ENCODE results near the gene RNF111.
"Not testable (repeated sequence)": the region's sequence is repeated elsewhere in the genome, so short reads cannot be mapped to it uniquely, and the experiment has no call there.

The RNF111 gene

DNA sequence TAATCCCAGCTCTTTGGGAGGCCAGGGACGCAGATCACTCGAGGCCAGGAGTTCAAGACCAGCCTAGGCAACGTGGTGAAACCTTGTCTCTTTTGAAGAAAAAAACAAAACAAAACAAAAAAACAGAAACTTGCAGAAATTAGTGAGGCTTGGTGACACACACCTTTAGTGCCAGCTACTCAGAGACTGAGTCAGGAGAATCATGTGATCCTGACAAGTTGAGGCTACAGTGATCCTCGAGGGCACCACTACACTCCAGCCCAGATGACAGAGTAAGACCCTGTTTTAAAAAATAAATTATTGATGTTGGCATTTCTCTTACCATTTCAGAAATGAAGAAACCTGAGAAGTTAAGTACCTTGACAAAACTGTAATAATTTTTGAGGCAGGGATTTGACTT, 72.9 kb downstream of the RNF111 start:
- no peak for DNase-seq

DNA sequence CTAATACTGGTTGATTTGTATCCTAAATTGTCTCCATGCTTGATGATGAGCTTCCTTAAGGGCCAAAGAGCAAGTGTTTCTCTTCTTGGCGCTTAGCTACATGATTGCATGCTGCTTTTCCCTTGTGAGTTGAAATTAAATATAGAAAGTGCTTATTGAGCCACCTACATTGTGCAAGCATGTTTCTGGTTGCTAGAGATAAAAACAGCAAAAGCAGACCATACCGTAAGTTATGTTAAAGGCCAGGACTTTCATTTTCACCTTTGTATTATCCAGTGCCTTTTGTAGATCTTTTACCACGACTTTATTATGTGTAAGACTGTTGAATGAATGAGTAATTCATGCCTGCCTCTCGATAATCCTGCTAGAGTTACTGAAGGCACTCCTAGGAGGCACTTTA, 75.6 kb downstream of the RNF111 start:
- peak; percentile 2 to 54 (median 28) for DNase-seq

DNA sequence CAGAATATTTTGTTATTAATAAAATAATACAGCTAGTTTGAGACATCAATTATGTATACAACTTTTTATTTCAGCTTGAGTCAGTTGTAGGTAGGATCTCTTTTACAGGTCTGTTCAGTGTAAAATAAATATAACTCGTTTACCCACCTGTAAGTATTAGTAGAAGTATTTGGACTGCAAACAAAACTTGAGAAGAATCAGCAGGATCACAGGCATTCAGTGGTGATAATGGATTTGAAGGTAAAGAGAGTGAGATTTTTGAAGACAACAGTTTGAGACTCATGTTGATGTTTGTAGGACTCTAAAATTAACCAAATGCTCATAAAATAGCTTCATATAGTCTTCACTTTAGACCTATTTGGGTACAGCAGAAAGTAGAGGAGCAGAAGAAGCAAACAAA, 82.0 kb downstream of the RNF111 start:
- no peak for DNase-seq

DNA sequence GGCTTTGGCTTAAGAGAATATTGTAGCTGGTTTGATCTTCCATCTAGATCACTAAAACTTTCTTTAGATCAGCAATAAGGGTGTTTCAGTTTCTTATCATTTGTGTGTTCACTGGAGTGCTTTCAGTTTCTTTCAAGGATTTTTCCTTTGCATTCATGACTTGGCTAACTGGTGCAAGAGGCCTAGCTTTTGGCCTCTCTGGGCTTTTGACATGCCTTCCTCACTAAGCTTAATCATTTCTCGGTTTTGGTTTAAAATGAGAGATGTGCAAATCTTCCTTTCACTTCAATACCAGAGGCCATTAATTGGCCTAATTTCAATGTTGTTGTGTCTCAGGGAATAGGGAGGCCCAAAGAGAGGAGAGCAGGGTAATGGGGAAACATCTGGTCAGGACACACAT, 87.1 kb downstream of the RNF111 start:
- DNase-seq, result no peak

DNA sequence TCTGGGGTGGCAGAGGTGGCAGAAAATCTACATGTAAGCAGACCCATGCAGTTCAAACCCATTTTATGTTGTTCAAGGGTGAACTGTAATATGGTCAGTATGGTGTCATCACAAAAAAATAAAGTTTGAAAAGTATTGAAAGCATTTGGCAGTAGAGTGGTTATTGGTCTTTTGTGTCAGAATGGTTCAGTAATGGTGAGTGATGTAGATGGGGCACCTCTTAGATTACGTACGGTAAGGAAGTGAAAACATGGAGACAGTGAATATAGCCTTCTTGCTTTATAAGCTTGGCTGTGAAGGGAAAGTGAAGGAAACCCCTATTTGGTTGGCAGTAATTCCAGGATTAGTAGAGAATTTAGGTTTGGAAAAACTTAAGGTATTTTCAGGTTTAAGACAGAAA, 100.3 kb downstream of the RNF111 start:
- DNase-seq, result no peak

DNA sequence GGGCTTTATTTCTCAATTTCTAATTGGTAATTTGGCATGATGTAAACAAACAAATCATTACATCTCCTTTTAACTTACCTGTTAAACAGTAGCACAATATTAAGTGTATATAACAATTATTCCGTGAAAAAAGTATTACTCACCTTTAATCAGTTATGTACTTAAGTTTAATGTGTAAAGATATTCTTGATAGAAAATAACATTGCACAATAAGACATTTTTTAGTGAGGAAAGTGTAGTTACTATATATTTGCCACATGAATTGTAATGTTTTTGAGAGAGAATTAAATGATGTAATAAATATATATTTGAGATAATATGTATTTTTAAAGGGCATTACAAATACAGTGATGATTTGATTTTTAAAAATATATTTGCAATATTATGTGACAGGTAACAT, 106.6 kb downstream of the RNF111 start:
- DNase-seq, result no peak

DNA sequence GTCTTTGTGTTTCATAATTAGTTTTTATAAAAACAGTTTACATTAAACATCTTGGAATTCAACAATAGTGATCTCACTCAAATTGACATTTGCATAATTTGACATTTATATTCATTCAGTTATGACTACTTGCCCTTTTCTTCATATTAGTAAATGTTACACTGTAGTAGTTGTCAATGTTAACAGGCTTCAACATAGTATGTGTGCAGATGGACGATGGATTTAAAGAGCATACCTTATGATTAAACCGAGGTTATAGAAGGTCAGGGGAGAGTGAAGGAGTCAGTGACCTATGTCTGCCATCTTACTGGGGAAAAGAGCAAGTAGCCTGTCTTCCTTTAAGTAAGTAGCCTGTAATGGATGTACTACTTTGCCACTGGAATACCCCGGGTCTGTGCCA, 109.0 kb downstream of the RNF111 start:
- no peak for DNase-seq

DNA sequence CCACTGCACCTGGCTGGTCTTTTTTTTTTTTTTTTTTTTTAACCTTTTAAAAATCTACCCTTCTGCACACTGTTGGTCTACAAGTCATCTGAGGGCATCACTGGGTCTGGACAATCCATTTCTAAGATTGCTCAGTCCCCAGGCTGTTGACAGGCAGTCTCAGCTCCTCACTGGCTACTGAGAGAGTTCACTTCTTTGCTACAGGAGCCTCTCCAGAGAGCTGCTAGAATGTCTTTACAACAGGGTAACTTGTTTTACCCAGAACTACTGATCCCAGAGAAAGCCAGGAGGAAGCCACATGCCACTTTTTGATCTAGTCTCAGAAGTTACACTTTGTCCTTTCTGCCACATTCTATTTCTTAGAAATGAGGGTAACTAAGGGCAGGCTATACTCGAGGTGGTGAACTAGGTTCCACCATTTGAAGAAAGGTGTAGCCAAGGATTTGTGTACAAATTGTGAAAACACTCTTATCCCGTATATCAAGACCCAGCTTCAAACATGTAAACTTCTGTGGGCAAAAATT, 111.8 kb downstream of the RNF111 start:
- no peak for DNase-seq

DNA sequence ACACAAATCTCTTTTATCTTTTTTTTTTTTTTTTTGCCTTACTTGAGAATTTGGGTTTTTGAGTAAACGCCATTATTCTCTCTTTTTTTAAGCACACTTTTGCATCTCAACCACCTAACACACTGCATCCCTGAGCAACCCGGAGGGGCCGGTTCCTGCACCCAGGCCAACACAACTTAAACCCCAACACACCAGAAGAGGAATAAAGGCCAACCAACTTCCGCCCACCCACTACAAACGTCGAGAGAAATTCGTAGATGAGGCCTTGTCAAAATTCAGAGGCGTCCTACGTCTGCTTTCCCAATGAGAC, 117.1 kb downstream of the RNF111 start:
- DNase-seq, result no peak

DNA sequence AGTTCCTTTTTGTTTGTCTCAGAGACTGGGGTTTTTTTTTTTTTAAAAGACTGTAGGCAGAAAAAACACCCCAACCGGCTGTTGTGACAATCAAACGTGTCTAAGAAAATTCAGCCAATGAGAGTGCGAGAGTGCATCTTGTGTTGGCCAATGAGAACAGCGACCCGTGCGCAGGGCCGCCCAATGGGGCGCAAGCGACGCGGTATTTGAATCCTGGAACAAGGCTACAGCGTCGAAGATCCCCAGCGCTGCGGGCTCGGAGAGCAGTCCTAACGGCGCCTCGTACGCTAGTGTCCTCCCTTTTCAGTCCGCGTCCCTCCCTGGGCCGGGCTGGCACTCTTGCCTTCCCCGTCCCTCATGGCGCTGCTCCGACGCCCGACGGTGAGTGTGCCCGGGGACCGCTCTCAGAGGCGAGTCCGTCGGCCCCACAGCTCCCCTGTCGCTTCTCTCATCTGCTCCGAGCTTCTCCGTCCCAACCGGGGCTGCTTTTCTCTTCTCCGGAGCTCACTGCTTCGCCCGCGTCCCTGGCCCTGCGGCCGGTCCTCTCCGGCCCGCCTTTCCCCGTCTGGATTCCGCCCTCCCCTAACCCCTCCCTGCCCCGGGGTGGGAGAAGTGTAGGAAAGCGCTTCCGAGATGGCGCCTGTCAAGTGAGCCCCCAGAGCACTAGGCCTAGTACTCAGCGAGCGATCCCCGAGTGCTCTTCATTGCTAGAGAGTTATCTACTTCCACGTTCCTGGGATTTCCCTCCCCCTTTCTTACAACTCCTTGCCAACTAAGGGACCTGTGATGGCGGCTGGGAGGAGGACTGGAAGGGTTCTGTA, 117.7 kb downstream of the RNF111 start, which contains the start of gene CCNB2:
Gene CCNB2 (plus strand): TSS at position 235 of the 821 bp plus-strand sequence. CDS start 123 bp downstream, at position 358.
- DNase-seq, result peak; percentile 95 to 99 (median 96)

DNA sequence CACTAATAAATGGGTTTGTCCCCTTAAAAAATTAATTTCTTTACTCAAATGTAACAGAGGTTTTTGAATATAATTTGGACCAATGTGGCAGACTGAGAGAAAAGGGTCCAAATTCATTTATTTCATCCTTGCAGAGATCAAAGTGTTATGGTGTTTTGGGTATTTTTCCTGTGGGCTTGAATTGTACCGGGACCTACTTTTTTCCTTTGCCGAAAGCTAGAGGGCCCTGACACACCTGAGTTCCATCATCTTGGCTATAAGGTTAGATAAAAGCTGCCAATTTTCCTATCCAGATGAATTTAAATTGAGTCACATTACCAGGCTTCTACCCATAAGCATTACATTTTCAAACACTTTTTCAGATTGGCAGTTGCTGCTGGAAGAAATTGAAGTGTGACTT, 118.4 kb downstream of the RNF111 start:
- DNase-seq, result no peak

DNA sequence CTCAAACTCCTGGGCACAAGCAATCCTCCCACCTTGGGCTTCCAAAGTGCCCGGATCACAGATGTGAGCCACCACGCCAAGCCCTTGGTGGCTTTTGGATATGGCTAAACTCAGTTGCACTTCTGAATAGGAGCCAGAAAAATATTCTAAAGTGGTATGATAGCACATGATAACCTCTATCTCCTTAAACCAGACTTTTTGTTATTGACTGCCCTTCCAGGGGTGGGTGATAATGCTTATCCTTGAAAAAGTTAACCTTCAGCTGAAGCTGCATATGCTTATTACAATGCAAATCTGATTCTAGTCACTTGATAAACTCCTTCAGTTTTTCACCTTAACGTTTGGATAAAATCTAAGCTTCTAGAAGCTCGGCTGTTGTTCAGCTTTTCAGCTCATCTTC, 123.8 kb downstream of the RNF111 start:
- DNase-seq, result no peak

DNA sequence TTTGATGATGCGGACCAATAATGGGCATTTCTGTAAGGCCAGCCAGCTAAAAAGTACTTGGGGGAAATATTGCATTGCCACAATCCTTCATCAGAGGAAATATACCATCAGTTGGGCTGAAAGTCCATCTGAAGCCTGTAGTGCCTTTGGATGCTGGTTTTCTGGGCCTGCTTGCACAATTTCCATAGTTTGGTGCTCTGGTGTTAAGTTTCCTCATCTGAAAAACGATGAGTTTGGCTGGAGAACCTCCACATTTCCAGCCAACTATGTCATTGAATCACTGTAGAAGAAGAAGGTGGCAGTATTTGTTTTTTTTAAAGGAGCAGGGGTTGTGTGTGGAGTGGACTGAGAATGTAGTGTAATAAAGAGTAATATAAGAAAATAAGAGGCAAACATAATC, 127.6 kb downstream of the RNF111 start:
- no peak for DNase-seq

DNA sequence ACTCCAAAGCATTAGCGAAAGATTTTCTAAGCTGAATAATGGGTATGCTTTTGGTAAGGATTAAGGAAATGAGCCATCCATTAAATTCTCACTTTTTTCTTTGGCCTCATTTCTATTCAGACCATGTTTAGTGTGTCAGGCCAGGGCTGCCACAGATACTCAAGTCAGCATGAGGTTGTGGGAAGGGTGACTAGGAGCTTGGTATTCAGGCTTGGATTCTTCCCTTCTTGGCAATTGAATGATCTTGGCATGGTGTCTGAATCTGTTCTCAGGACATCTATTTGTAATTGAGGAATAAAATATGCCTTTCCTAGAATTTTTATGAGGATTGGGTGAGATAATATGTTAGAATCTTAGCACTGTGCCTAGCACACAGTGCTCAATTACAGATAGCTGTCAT, 128.7 kb downstream of the RNF111 start:
- DNase-seq, result no peak

DNA sequence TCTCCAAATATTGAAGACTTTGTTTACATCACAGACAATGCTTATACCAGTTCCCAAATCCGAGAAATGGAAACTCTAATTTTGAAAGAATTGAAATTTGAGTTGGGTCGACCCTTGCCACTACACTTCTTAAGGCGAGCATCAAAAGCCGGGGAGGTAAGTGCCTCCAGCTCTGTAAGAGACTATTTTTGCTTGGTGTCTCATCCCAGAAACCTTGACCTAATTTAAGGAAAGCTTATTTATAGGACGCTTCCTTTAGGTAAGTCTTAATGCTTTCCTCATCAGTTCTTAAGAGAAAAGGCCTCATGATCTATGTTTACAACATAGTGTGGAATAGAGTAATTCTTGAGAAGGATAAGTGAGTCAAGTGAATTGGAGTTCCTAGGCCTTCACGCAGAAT, 129.3 kb downstream of the RNF111 start:
- no peak for DNase-seq

DNA sequence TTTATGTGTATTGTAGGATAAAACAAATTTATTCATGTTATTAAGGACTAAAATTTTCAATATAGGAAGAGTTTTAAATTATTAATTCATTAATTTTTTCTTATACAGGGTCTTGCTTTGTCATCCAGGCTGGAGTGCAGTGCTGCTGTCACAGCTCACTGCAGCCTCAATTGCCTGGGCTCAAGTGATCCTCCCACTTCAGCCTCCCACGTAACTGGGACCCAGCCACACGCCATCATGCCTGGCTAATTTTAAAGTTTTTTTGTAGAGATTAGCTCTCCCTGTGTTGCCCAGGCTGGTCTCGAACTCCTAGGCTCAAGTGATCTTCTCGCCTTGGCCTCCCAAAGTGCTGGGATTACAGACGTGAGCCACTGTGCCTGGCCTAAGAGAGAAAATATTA, 132.2 kb downstream of the RNF111 start:
- DNase-seq, result peak in 1 of 4 experiments; percentile 33

DNA sequence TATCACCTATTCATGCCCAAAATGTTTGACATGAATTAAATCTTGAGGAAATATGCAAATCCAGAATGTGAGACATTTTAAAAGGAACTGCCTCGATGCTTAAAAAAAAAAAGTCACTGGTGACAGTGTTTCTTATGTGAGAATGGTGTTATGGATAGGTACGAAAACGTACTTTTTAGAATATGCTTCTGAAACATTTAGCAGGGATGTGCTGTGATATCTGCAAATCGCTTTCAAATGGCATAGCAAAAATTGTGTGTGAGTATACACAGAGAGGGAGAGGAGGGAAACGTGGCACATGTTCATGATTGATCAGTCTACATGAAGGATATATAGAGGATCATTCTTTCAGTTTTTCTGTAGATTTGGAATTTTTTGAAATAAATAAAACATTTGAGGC, 133.5 kb downstream of the RNF111 start:
- DNase-seq, result no peak

DNA sequence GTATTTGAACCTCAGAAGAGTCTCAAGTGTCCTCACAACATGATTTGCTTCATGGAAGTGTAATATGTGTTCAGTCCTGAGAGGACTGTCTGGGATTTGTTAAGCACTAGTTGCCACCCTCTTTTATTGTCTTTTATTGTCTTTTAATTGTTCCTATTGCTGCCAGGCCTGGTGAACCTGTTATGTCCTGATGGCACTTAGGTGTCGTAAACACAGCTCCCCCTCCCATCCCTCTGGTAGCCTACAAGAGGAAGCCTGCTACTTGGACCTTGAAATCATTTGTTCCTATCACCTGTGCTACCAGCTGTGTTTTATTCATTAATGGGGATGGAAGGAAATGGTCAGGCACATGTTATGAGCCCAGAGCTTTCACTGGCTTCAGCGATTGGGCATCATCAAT, 136.8 kb downstream of the RNF111 start:
- DNase-seq, result no peak

DNA sequence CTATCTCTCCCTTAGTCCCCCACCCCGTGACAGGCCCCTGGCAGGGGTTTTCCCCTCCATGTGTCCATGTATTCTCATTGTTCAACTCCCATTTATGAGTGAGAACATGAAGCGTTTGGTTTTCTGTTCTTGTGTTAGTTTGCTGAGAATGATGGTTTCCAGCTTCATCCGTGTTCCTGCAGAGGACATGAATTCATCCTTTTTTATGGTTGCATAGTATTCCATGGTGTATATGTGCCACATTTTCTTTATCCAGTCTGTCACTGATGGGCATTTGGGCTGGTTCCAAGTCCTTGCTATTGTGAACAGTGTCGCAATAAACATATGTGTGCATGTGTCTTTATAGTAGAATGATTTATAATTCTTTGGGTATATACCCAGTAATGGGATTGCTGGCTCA, 138.2 kb downstream of the RNF111 start:
- DNase-seq, result not testable (repeated sequence)

DNA sequence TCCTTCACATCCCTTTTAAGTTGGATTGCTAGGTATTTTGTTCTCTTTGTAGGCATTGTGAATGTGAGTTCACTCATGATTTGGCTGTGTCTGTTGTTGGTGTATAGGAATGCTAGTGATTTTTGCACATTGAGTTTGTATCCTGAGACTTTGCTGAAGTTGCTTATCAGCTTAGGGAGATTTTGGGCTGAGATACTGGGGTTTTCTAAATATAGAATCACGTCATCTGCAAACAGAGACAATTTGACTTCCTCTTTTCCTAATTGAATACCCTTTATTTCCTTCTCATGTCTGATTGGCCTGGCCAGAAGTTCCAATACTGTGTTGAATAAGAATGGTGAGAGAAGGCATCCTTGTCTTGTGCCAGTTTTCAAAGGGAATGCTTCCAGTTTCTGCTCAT, 139.8 kb downstream of the RNF111 start:
- peak in 1 of 4 experiments; percentile 29 for DNase-seq

DNA sequence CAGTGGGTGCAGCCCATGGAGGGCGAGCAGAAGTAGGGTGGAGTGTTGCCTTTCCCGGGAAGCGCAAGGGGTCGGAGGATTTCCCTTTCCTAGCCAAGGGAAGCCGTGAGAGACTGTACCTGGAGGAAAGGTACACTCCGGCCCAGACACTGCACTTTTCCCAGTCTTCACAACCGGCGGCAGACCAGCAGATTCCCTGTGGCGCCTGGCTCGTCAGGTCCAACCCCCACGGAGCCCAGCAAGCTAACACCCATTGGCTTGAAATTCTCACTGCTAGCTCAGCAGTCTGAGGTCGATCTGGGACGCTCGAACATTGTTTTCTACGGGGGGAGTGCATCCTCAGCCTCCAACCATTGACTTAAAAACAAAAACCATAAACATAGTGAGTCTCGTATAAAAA, 144.0 kb downstream of the RNF111 start:
- no peak for DNase-seq

DNA sequence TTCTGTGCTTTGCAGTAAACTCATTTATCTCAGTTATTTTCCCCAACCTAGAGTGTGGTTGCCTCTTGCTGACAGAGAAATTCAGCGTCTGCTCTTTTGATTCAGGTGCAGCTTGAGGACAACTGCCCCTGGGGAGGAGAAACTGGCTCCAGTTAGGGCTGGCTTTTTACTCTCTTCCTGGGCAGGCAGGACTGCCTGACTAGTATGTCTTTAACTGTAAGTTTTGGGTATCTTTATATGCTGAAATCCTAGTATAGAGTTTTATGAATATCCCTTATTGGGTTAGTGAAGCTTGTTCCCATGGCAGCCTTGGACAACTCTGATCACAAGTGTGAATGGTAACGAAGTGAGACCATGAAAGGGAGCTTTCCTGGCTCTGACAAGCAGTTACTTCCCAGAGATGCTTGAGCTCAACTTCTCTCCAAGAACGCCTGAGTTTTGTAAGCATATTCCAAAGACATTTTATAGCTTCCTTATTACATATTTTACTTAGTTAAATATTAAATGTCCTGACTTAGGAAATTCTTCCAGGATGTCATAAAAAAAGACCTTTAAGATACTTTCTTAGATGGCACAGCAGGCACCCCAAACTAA, 144.6 kb downstream of the RNF111 start:
- no peak for DNase-seq

DNA sequence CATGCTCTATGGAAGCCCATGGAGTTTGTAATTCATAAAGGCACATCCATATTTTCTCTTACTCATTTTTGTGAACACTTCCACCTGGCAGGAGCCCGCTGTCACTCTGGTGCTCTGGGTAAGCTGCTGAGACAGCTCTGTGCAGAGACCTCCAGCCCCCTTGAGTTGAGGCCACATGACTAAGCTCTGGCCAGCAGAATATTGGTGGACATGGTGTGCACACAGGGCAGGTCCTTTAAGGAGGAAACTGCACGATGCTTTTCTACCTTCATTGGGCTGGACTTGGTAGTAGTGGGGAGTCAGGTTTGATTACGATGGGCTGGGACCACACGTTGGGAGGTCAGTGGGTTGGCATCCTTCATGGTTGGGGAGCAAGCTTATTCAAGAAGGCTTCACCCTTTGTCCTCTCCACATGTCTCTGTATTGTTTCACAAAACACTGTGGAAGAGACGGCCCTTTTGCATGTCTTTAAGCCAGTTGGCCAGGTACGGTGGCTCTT, 146.5 kb downstream of the RNF111 start:
- no peak for DNase-seq

DNA sequence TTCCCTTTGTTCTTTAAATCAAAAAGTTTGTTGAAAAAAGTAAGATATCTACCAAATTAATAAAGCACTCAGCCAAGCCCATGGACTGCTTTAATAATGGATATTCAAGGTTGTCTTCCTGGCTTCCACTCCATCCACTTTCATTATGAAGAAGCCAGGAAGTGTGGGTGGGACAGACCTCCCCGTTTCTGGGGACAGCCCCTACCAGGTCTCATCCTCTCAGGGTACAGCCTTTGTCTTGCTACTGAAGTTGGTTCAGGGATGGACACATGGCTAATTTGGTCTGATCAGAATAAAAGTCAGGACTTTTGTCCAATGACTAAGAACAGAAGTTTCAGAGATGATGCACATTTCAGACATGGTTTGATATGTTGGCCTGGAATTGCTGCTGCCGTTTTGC, 150.1 kb downstream of the RNF111 start:
- no peak for DNase-seq
